Glutamatergic neuron (in vitro differentiated cells): ENCODE results near the gene KIR3DL2. TPM values are rescaled to one million over a fixed set of nuclear protein-coding genes. Genes with fewer than 3 reads are reported as not detected.

Experiments
- DNase-seq: peaks from one replicate; pipeline ENCODE4 v3.0.0; 2022
- H3K27ac Mint-ChIP-seq: one replicate; pipeline ENCODE4 v1.8.0; 2020; ENCODE audit warnings: mild to moderate bottlenecking, mixed read lengths, inconsistent platforms; ENCODE audit not compliant: unreplicated experiment
- H3K27me3 Mint-ChIP-seq: one replicate; pipeline ENCODE4 v1.8.0; 2020; ENCODE audit warnings: mild to moderate bottlenecking, moderate library complexity, mixed read lengths, inconsistent platforms; ENCODE audit not compliant: unreplicated experiment
- H3K36me3 Mint-ChIP-seq: one replicate; pipeline ENCODE4 v1.8.0; 2020; ENCODE audit warnings: mild to moderate bottlenecking, mixed read lengths, inconsistent platforms; ENCODE audit not compliant: unreplicated experiment
- H3K4me1 Mint-ChIP-seq: one replicate; pipeline ENCODE4 v1.8.0; 2020; ENCODE audit warnings: mild to moderate bottlenecking, low read depth, mixed read lengths, inconsistent platforms; ENCODE audit not compliant: unreplicated experiment
- H3K4me3 Mint-ChIP-seq: one replicate; pipeline ENCODE4 v1.8.0; 2020; ENCODE audit warnings: mild to moderate bottlenecking, mixed read lengths, inconsistent platforms; ENCODE audit not compliant: unreplicated experiment
- H3K9me3 Mint-ChIP-seq: one replicate; pipeline ENCODE4 v1.8.0; 2020; ENCODE audit warnings: mild to moderate bottlenecking, moderate library complexity, mixed read lengths, inconsistent platforms; ENCODE audit not compliant: unreplicated experiment
- total RNA-seq: library from RNA; stranded (reverse); fragmentation: NEBNext Ultra II Directional; extraction: Animal tissue kit (Norgen Biotek cat#: 25700); gene quantifications from one replicate; pipeline ENCODE4 v1.2.1, GENCODE V29; 2021; ENCODE audit not compliant: unreplicated experiment
- TF ChIP-seq, protein P1 (sequence below): fragments of 200-600 bp; sonication (generic); IDR thresholded peaks from one replicate; pipeline ENCODE4 v1.5.0; 2021; ENCODE audit not compliant: partially characterized antibody, unreplicated experiment

KIR3DL2 gene
- total RNA-seq, 1 donor from 2014 or later: not detected

DNA sequence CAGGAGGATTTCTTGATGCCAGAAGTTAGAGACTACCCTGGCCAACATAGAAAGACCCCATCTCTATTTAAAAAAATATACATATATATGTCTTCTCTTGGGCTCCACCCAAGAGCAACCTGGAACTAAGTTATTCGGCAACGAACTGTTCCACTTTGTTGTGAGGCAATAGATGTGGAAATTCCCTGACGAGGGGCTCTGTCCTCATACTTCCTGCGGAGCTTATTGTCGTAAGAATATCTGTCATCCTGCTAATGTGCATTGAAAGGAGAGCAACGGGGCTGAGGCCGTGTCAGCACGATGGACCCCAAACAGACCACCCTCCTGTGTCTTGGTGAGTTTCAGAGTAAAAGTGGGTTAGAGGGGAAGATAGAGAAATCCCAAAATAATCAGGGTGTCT lies 23.7 kb downstream of the KIR3DL2 start, which contains the start of gene FCAR:
Gene FCAR, plus strand, starts transcription at position 246 of the 400 bp plus-strand sequence. Its CDS starts 55 bp downstream, at position 301.
- no peak for DNase-seq

DNA sequence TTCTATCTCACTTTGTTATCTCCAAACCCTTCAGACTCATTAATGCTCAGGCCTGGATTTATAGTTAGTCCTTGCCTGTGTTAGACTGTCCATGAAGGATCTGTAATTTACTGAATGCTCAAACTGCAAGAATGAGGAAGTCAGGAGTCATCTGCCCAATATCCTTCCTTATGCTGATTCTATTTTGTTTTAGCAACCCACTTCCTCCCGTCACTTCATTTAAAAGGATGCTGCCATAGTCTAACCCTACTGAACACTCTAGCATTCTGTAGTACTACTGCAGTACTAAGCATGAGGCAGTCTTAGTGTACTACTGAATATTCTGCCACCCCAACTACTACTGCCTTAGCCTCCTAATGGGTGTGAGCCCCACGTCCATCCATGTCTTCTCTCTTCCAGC lies 25.3 kb downstream of the KIR3DL2 start:
- TF ChIP-seq, protein P1, sequence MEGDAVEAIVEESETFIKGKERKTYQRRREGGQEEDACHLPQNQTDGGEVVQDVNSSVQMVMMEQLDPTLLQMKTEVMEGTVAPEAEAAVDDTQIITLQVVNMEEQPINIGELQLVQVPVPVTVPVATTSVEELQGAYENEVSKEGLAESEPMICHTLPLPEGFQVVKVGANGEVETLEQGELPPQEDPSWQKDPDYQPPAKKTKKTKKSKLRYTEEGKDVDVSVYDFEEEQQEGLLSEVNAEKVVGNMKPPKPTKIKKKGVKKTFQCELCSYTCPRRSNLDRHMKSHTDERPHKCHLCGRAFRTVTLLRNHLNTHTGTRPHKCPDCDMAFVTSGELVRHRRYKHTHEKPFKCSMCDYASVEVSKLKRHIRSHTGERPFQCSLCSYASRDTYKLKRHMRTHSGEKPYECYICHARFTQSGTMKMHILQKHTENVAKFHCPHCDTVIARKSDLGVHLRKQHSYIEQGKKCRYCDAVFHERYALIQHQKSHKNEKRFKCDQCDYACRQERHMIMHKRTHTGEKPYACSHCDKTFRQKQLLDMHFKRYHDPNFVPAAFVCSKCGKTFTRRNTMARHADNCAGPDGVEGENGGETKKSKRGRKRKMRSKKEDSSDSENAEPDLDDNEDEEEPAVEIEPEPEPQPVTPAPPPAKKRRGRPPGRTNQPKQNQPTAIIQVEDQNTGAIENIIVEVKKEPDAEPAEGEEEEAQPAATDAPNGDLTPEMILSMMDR: no peak
- Mint-ChIP-seq H3K9me3 (no peaks in the 10 kb centered on the region), H3K4me3 (no peak overlapping the region), H3K36me3 (no peaks in the 10 kb centered on the region), H3K27ac (no peak overlapping the region), H3K4me1 (no peaks in the 10 kb centered on the region), H3K27me3 (no peaks in the 10 kb centered on the region)
- no peak for DNase-seq

More for the DNA sequence above, 23.7 kb downstream of the KIR3DL2 start, which contains the start of gene FCAR:
- H3K36me3 Mint-ChIP-seq: no peaks in the 10 kb centered on the region
- TF ChIP-seq, protein P1: no peak
- no peaks in the 10 kb centered on the region for H3K27me3 Mint-ChIP-seq
- H3K9me3 Mint-ChIP-seq: no peaks in the 10 kb centered on the region
- H3K27ac Mint-ChIP-seq: no peak within 1 kb of the TSS
- H3K4me1 Mint-ChIP-seq: no peaks in the 10 kb centered on the region
- H3K4me3 Mint-ChIP-seq: no peak within 1 kb of the TSS

DNA sequence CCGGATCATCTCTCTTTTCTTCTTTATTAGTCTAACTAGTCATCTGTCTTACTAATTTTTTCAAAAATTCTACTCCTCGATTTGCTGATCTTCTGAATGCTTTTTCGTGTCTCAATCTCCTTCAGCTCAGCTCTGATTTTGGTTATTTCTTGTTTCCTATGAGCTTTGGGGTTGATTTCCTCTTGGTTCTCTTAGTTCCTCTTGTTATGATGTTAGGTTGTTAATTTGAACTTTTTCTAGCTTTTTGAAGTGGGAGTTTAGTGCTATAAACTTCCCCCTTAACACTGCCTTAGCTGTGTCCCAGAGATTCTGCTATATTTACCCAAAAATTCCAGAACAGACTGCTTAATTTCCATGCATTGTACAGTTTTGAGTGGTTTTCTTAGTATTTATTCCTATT lies 27.2 kb downstream of the KIR3DL2 start:
- Mint-ChIP-seq H3K4me1 (no peaks in the 10 kb centered on the region), H3K4me3 (no peak overlapping the region), H3K36me3 (no peaks in the 10 kb centered on the region), H3K27ac (no peak overlapping the region), H3K9me3 (no peaks in the 10 kb centered on the region), H3K27me3 (peaks cover under 1% of the 10 kb centered on the region)
- TF ChIP-seq, protein P1: no peak
- no peak for DNase-seq

DNA sequence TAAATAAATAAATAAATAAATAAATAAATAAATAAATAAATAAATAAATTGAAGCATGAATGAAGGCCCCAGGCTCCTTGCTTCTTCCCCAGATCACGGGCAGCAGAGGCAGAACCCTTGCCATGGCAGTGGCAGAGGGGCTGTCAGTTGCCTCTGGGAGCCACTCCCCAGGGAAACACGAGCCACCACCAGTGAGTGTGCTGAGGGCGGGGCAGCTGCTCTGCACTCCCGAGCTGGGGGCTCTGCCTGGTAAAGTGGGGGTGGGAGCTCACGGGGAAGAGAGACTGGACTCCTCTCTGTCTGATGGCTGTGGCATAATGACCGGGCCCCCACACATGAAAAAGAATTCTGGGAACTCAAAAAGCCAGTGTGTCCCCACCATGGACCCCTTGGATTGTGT lies 31.6 kb downstream of the KIR3DL2 start:
- no peaks in the 10 kb centered on the region for H3K4me1 Mint-ChIP-seq
- no peak overlapping the region for H3K4me3 Mint-ChIP-seq
- no peaks in the 10 kb centered on the region for H3K36me3 Mint-ChIP-seq
- no peaks in the 10 kb centered on the region for H3K9me3 Mint-ChIP-seq
- no peak for DNase-seq
- TF ChIP-seq, protein P1: no peak
- no peak overlapping the region for H3K27ac Mint-ChIP-seq
- peaks cover 2% of the 10 kb centered on the region for H3K27me3 Mint-ChIP-seq

DNA sequence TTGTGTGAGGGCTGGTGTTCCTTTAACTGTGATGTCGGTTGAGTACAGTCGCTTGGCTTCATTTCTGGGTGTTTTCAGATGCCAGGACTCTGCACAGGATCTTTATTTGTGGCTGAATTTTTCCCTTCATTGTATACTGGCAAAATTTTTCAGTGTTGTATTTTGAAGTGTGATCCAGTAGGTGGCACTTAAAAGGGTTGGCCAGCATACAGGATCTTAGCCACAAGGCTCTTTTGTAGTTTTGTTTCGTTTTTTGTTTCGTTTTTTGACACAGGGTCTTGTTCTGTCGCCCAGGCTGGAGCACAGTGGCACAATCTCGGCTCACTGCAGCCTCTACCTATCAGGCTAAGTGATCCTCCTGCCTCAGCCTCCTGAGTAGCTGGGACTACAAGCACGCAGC lies 32.5 kb downstream of the KIR3DL2 start:
- no peaks in the 10 kb centered on the region for H3K36me3 Mint-ChIP-seq
- peaks cover 2% of the 10 kb centered on the region for H3K27me3 Mint-ChIP-seq
- no peaks in the 10 kb centered on the region for H3K4me1 Mint-ChIP-seq
- DNase-seq: no peak
- H3K27ac Mint-ChIP-seq: no peak overlapping the region
- no peaks in the 10 kb centered on the region for H3K9me3 Mint-ChIP-seq
- no peak overlapping the region for H3K4me3 Mint-ChIP-seq
- TF ChIP-seq, protein P1: no peak
